ENCODE data around the gene TTC16. TPM values are rescaled to one million over a fixed set of nuclear protein-coding genes. Genes with fewer than 3 reads are reported as not detected.

Gene TTC16
- total and polyA plus RNA-seq, 4 donors = 0.38 to 0.63 (median 0.61) TPM; not detected in 1

GRCh38 chr9:127762111-127762676 lies 46.3 kb downstream of the TTC16 start:
- 39% methylated on average over 16 of the region's 16 CpGs for WGBS (ENCODE audit: insufficient coverage)
- Histone ChIP-seq H3K4me1 (ENCODE audit: control insufficient read depth, insufficient read depth, low read length) (peaks cover 34% of the 10 kb centered on the region), H3K27me3 (ENCODE audit: control insufficient read depth, insufficient read depth, low read length) (no peaks in the 10 kb centered on the region), H3K4me3 (ENCODE audit: low read depth, low read length) (no peak overlapping the region), H3K9me3 (ENCODE audit: control insufficient read depth, insufficient read depth, low read length) (no peaks in the 10 kb centered on the region), H3K36me3 (ENCODE audit: control insufficient read depth, insufficient read depth, low read length) (no peaks in the 10 kb centered on the region), H3K27ac (ENCODE audit: low read depth, low read length) (peak overlapping the region; percentile 64)
- DNase-seq (ENCODE audit: low read depth in 4 of 6, low spot score in 6 of 6) = no peak

DNA sequence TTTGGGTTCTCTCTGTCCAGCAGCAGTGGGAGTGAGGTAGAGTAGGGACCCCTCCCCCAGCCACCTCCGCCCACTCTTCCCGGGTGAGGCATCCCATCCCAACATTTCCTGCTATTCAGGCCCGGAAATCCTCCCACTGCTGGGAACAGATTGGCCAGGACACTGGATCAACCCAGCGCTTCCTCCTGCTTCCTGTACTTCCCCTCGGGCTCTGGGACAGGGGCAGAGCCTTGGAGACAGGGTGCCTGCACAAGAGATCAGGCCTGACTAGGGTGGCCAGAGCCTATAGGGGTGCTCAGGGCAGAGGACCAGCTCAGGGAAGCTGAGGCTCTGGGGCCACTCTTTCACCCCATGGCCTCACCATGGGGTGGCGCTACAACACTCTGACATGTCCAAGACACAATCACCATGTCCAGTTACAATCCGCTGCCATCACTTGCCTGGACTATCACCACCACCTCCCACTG lies 48.1 kb downstream of the TTC16 start:
- no peak for DNase-seq (ENCODE audit: low read depth in 4 of 6, low spot score in 6 of 6)
- H3K4me1 ChIP-seq (ENCODE audit: control insufficient read depth, insufficient read depth, low read length) = peaks cover 50% of the 10 kb centered on the region
- no peak overlapping the region for H3K27ac ChIP-seq (ENCODE audit: low read depth, low read length)
- H3K27me3 ChIP-seq (ENCODE audit: control insufficient read depth, insufficient read depth, low read length) = no peaks in the 10 kb centered on the region
- WGBS (ENCODE audit: insufficient coverage) = 45% methylated on average over 7 of the region's 7 CpGs
- H3K36me3 ChIP-seq (ENCODE audit: control insufficient read depth, insufficient read depth, low read length) = no peaks in the 10 kb centered on the region
- H3K4me3 ChIP-seq (ENCODE audit: low read depth, low read length) = no peak overlapping the region
- no peaks in the 10 kb centered on the region for H3K9me3 ChIP-seq (ENCODE audit: control insufficient read depth, insufficient read depth, low read length)

DNA sequence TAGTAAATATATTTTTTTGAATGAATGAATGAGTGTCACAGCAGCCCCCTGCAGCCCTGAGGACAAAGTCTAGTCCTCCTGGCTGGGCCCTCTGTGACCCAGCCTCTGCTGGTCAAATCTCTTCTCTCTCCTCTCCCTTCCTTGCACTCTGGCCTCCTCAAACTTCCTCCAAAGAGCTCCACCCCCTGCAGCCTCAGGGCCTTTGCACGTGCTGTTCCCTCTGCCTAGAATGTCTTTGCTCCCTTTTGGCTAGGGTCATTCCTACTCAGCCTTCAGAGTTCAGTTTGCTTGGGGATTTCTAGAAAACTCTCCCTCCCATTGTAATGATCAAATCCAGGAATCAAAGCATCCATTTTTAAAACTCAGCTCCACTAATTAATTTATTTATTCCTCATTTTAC lies 49.5 kb downstream of the TTC16 start:
- Histone ChIP-seq H3K27ac (ENCODE audit: low read depth, low read length) (no peak overlapping the region), H3K4me1 (ENCODE audit: control insufficient read depth, insufficient read depth, low read length) (peaks cover 60% of the 10 kb centered on the region), H3K9me3 (ENCODE audit: control insufficient read depth, insufficient read depth, low read length) (no peaks in the 10 kb centered on the region), H3K36me3 (ENCODE audit: control insufficient read depth, insufficient read depth, low read length) (no peaks in the 10 kb centered on the region), H3K4me3 (ENCODE audit: low read depth, low read length) (no peak overlapping the region), H3K27me3 (ENCODE audit: control insufficient read depth, insufficient read depth, low read length) (peaks cover 3% of the 10 kb centered on the region)
- DNase-seq (ENCODE audit: low read depth in 4 of 6, low spot score in 6 of 6) = no peak
- 93% methylated on average over 1 of the region's 1 CpG for WGBS (ENCODE audit: insufficient coverage)

GRCh38 chr9:127767410-127767809 lies 51.5 kb downstream of the TTC16 start:
- peaks cover 60% of the 10 kb centered on the region for H3K4me1 ChIP-seq (ENCODE audit: control insufficient read depth, insufficient read depth, low read length)
- 86% methylated on average over 1 of the region's 3 CpGs for whole genome bisulfite sequencing (ENCODE audit: insufficient coverage)

GRCh38 chr9:127767909-127768331 lies 52.0 kb downstream of the TTC16 start:
- Histone ChIP-seq H3K27me3 (ENCODE audit: control insufficient read depth, insufficient read depth, low read length) (peaks cover 8% of the 10 kb centered on the region), H3K36me3 (ENCODE audit: control insufficient read depth, insufficient read depth, low read length) (no peaks in the 10 kb centered on the region), H3K9me3 (ENCODE audit: control insufficient read depth, insufficient read depth, low read length) (no peaks in the 10 kb centered on the region), H3K4me3 (ENCODE audit: low read depth, low read length) (no peak overlapping the region), H3K4me1 (ENCODE audit: control insufficient read depth, insufficient read depth, low read length) (peaks cover 57% of the 10 kb centered on the region), H3K27ac (ENCODE audit: low read depth, low read length) (peak overlapping the region; percentile 72)
- WGBS (ENCODE audit: insufficient coverage) = 23% methylated on average over 8 of the region's 13 CpGs
- peak in 1 of 6 donors; percentile 56 for DNase-seq (ENCODE audit: low read depth in 4 of 6, low spot score in 6 of 6)

More at GRCh38 chr9:127767410-127767809, 51.5 kb downstream of the TTC16 start:
- H3K27ac ChIP-seq (ENCODE audit: low read depth, low read length) = peak overlapping the region; percentile 72
- H3K9me3 ChIP-seq (ENCODE audit: control insufficient read depth, insufficient read depth, low read length) = no peaks in the 10 kb centered on the region
- DNase-seq (ENCODE audit: low read depth in 4 of 6, low spot score in 6 of 6) = no peak
- H3K4me3 ChIP-seq (ENCODE audit: low read depth, low read length) = no peak overlapping the region
- H3K36me3 ChIP-seq (ENCODE audit: control insufficient read depth, insufficient read depth, low read length) = no peaks in the 10 kb centered on the region
- H3K27me3 ChIP-seq (ENCODE audit: control insufficient read depth, insufficient read depth, low read length) = peaks cover 8% of the 10 kb centered on the region

- DNase-seq (ENCODE audit: low read depth in 4 of 6, low spot score in 6 of 6) = no peak
- 72% methylated on average over 8 of the region's 8 CpGs for WGBS (ENCODE audit: insufficient coverage)
- Histone ChIP-seq H3K27ac (ENCODE audit: low read depth, low read length) (peak overlapping the region; percentile 72), H3K4me3 (ENCODE audit: low read depth, low read length) (no peak overlapping the region), H3K27me3 (ENCODE audit: control insufficient read depth, insufficient read depth, low read length) (peaks cover 8% of the 10 kb centered on the region), H3K36me3 (ENCODE audit: control insufficient read depth, insufficient read depth, low read length) (no peaks in the 10 kb centered on the region), H3K9me3 (ENCODE audit: control insufficient read depth, insufficient read depth, low read length) (no peaks in the 10 kb centered on the region), H3K4me1 (ENCODE audit: control insufficient read depth, insufficient read depth, low read length) (peaks cover 55% of the 10 kb centered on the region)
Observed at GRCh38 chr9:127768698-127769097, 52.8 kb downstream of the TTC16 start.

- H3K36me3 ChIP-seq (ENCODE audit: control insufficient read depth, insufficient read depth, low read length) = no peaks in the 10 kb centered on the region
- 71% methylated on average over 1 of the region's 5 CpGs for WGBS (ENCODE audit: insufficient coverage)
- peaks cover 8% of the 10 kb centered on the region for H3K27me3 ChIP-seq (ENCODE audit: control insufficient read depth, insufficient read depth, low read length)
- no peak overlapping the region for H3K4me3 ChIP-seq (ENCODE audit: low read depth, low read length)
- DNase-seq (ENCODE audit: low read depth in 4 of 6, low spot score in 6 of 6) = no peak
- peaks cover 51% of the 10 kb centered on the region for H3K4me1 ChIP-seq (ENCODE audit: control insufficient read depth, insufficient read depth, low read length)
- no peaks in the 10 kb centered on the region for H3K9me3 ChIP-seq (ENCODE audit: control insufficient read depth, insufficient read depth, low read length)
- H3K27ac ChIP-seq (ENCODE audit: low read depth, low read length) = peak overlapping the region; percentile 72
Observed at GRCh38 chr9:127769101-127769500, 53.2 kb downstream of the TTC16 start.

- peak overlapping the region; percentile 63 for H3K4me3 ChIP-seq (ENCODE audit: low read depth, low read length)
- H3K36me3 ChIP-seq (ENCODE audit: control insufficient read depth, insufficient read depth, low read length) = no peaks in the 10 kb centered on the region
- WGBS (ENCODE audit: insufficient coverage) = 100% methylated on average over 2 of the region's 4 CpGs
- H3K27ac ChIP-seq (ENCODE audit: low read depth, low read length) = peak overlapping the region; percentile 47
- H3K27me3 ChIP-seq (ENCODE audit: control insufficient read depth, insufficient read depth, low read length) = peaks cover 8% of the 10 kb centered on the region
- peaks cover 47% of the 10 kb centered on the region for H3K4me1 ChIP-seq (ENCODE audit: control insufficient read depth, insufficient read depth, low read length)
- H3K9me3 ChIP-seq (ENCODE audit: control insufficient read depth, insufficient read depth, low read length) = no peaks in the 10 kb centered on the region
- DNase-seq (ENCODE audit: low read depth in 4 of 6, low spot score in 6 of 6) = no peak
Observed at GRCh38 chr9:127769929-127770582, 54.2 kb downstream of the TTC16 start.

- DNase-seq (ENCODE audit: low read depth in 4 of 6, low spot score in 6 of 6) = no peak
- Histone ChIP-seq H3K36me3 (ENCODE audit: control insufficient read depth, insufficient read depth, low read length) (no peaks in the 10 kb centered on the region), H3K4me3 (ENCODE audit: low read depth, low read length) (peak overlapping the region; percentile 63), H3K9me3 (ENCODE audit: control insufficient read depth, insufficient read depth, low read length) (no peaks in the 10 kb centered on the region), H3K27me3 (ENCODE audit: control insufficient read depth, insufficient read depth, low read length) (peaks cover 8% of the 10 kb centered on the region), H3K27ac (ENCODE audit: low read depth, low read length) (peak overlapping the region; percentile 47), H3K4me1 (ENCODE audit: control insufficient read depth, insufficient read depth, low read length) (peaks cover 47% of the 10 kb centered on the region)
- 60% methylated on average over 1 of the region's 3 CpGs for WGBS (ENCODE audit: insufficient coverage)
Observed at GRCh38 chr9:127770583-127770904, 54.7 kb downstream of the TTC16 start.
